T follicular helper cell (primary cell): ENCODE measurements around the gene TAPT1.

Experiments
- DNase-seq: peaks from one replicate; pipeline ENCODE4 v3.0.0-alpha.2; 2020; ENCODE audit warnings: low read depth

The TAPT1 gene

GRCh38 chr4:16248605-16249004 is 22.3 kb upstream of the TAPT1 start:
- no peak for DNase-seq

- no peak for DNase-seq
Measured at GRCh38 chr4:16245241-16245640, 19.0 kb upstream of the TAPT1 start.

GRCh38 chr4:16243285-16243684 is 17.0 kb upstream of the TAPT1 start:
- DNase-seq = no peak

- no peak for DNase-seq
Measured at GRCh38 chr4:16240300-16240699, 14.0 kb upstream of the TAPT1 start.

GRCh38 chr4:16239086-16239485 is 12.8 kb upstream of the TAPT1 start:
- DNase-seq = no peak

- DNase-seq = no peak
Measured at GRCh38 chr4:16238327-16238726, 12.1 kb upstream of the TAPT1 start.

GRCh38 chr4:16237715-16238114 is 11.4 kb upstream of the TAPT1 start:
- DNase-seq = no peak

GRCh38 chr4:16236402-16237023 is 10.2 kb upstream of the TAPT1 start:
- DNase-seq = no peak

- DNase-seq = no peak
Measured at GRCh38 chr4:16235209-16235608, 8.9 kb upstream of the TAPT1 start.

GRCh38 chr4:16233569-16234177 is 7.4 kb upstream of the TAPT1 start:
- no peak for DNase-seq

GRCh38 chr4:16231570-16232245 is 5.4 kb upstream of the TAPT1 start:
- no peak for DNase-seq

GRCh38 chr4:16230308-16230707 is 4.0 kb upstream of the TAPT1 start:
- no peak for DNase-seq

- no peak for DNase-seq
Measured at GRCh38 chr4:16229604-16230003, 3.3 kb upstream of the TAPT1 start.

- DNase-seq = no peak
Measured at GRCh38 chr4:16227462-16227868, 1.2 kb upstream of the TAPT1 start.

- DNase-seq = peak; percentile 3
Measured at GRCh38 chr4:16226816-16227461, 668 bp upstream of the TAPT1 start.

- no peak for DNase-seq
Measured at GRCh38 chr4:16225167-16225862, 956 bp downstream of the TAPT1 start.

GRCh38 chr4:16224264-16225166 is 1.8 kb downstream of the TAPT1 start:
- no peak for DNase-seq

GRCh38 chr4:16222957-16223527 is 3.2 kb downstream of the TAPT1 start:
- no peak for DNase-seq

- no peak for DNase-seq
Measured at GRCh38 chr4:16218950-16219349, 7.3 kb downstream of the TAPT1 start.

GRCh38 chr4:16217300-16218051 is 8.8 kb downstream of the TAPT1 start:
- DNase-seq = no peak
